K562 (cell line): ENCODE results near the gene MAN1A1. TPM values are rescaled to one million over a fixed set of nuclear protein-coding genes. Genes with fewer than 3 reads are reported as not detected.
A peak's percentile ranks its signal among the peaks of the same experiment; 100 is the strongest.

Experiments used
- ATAC-seq: fragments of 200-7000 bp; cut with Tn5 transposase; 3 replicates; pipeline ENCODE4 v1.9.1; 2020; ENCODE audit warnings: moderate library complexity
- BruUV-seq: library from RNA; stranded (reverse); fragments of 400-500 nt; replicated peaks from 2 replicates; lab custom pipeline; 2021; lab: Mats Ljungman, UMichigan
- CTCF ChIA-PET: fragments of 300-600 bp; formaldehyde crosslinking; extraction: SDS; loops from one replicate; lab custom pipeline; 2021; ENCODE audit warnings: low intra/inter-chr PET ratio; lab: Yijun Ruan, JAX
- POLR2A ChIA-PET: fragments of 300-600, 350-650 bp; sonication (Branson Sonifier 250); formaldehyde crosslinking; extraction: SDS; loops from one replicate; lab custom pipeline; 2021; ENCODE audit warnings: antibody characterized with exemption, inconsistent platforms; lab: Yijun Ruan, JAX
- DNase-seq, 4 experiments: peaks; one replicate each; pipeline versions ENCODE4 v3.0.0 to v3.0.0-alpha.2; 2011 to 2018; ENCODE audit warnings: low spot score in 3 of 4, mixed read lengths in 3 of 4; ENCODE audit errors: extremely low read depth in 1 of 4
- FAIRE-seq: peaks from 2 replicates; lab custom pipeline; 2011; peaks lifted over from hg19 to GRCh38; lab: Jason Lieb, UNC
- H2AFZ ChIP-seq: 2 replicates; pipeline ENCODE4 v1.6.0; 2011; ENCODE audit warnings: low read depth, low read length, control low read depth, inconsistent platforms
- H3K27ac ChIP-seq: fragments of 200-600 bp; 3 replicates; pipeline ENCODE4 v1.8.0; 2011; ENCODE audit warnings: low read depth, mild to moderate bottlenecking, control low read depth, inconsistent platforms, low read length, moderate library complexity, mixed read lengths; ENCODE audit errors: extremely low read depth
- H3K27me3 ChIP-seq, 2 experiments: fragments of 300-600 bp in 1 of 2; 2 replicates in 1 of 2; 3 replicates in 1 of 2; pipeline versions ENCODE4 v1.6.0 to v1.8.0; 2011; ENCODE audit warnings: inconsistent platforms in 2 of 2, low read length in 2 of 2, mild to moderate bottlenecking in 1 of 2, mixed read lengths in 1 of 2, moderate library complexity in 1 of 2; ENCODE audit not compliant: control insufficient read depth in 2 of 2, insufficient read depth in 2 of 2
- H3K36me3 ChIP-seq: fragments of 300-600 bp; 3 replicates; pipeline ENCODE4 v1.8.0; 2011; ENCODE audit warnings: mild to moderate bottlenecking, low read length, inconsistent platforms; ENCODE audit not compliant: control insufficient read depth, insufficient read depth
- H3K4me1 ChIP-seq, 2 experiments: fragments of 200-600 bp in 1 of 2; replicated peaks in 1 of 2; 2 replicates in 1 of 2; 3 replicates in 1 of 2; pipeline versions ENCODE4 v1.5.1 to v1.8.0; 2011; ENCODE audit warnings: inconsistent platforms in 2 of 2, low read length in 2 of 2, mild to moderate bottlenecking in 1 of 2, mixed read lengths in 1 of 2, moderate library complexity in 1 of 2; ENCODE audit not compliant: control insufficient read depth in 2 of 2, insufficient read depth in 2 of 2
- H3K4me2 ChIP-seq: 2 replicates; pipeline ENCODE4 v1.6.1; 2011; ENCODE audit warnings: low read length, control low read depth, inconsistent platforms, mixed read lengths; ENCODE audit not compliant: insufficient read depth
- H3K4me3 ChIP-seq: fragments of 200-600 bp; sonication (generic), shearing (Covaris generic); 2 replicates; pipeline ENCODE4 v1.5.1; 2016; ENCODE audit warnings: control low read depth, inconsistent platforms
- H3K79me2 ChIP-seq: fragments of 200-600 bp; 3 replicates; pipeline ENCODE4 v1.8.0; 2011; ENCODE audit warnings: low read length, inconsistent platforms; ENCODE audit not compliant: control insufficient read depth, insufficient read depth
- H3K9ac ChIP-seq, 2 experiments: 2 replicates each; pipeline versions ENCODE4 v1.6.0 to v1.6.1; 2011; ENCODE audit warnings: low read depth in 2 of 2, low read length in 2 of 2, control low read depth in 1 of 2, inconsistent platforms in 1 of 2, mild to moderate bottlenecking in 1 of 2, mixed read lengths in 1 of 2; ENCODE audit not compliant: insufficient read depth in 1 of 2
- H3K9me1 ChIP-seq: one replicate; pipeline ENCODE4 v1.6.0; 2011; ENCODE audit warnings: inconsistent platforms, mild to moderate bottlenecking, low read length, moderate library complexity; ENCODE audit not compliant: control insufficient read depth, insufficient read depth
- H3K9me3 ChIP-seq: replicated peaks from 2 replicates; pipeline ENCODE4 v1.5.1; 2011; ENCODE audit warnings: low read depth, low read length, inconsistent platforms; ENCODE audit not compliant: control insufficient read depth, insufficient read depth
- H4K20me1 ChIP-seq: replicated peaks from 2 replicates; pipeline ENCODE4 v1.6.1; 2011; ENCODE audit warnings: low read length, inconsistent platforms, mixed read lengths; ENCODE audit not compliant: control insufficient read depth, insufficient read depth
- CBX3 ChIP-seq, 2 experiments: IDR thresholded peaks; 1 replicate in 1 of 2; 2 replicates in 1 of 2; pipeline ENCODE4 v1.6.1; 2012; ENCODE audit warnings: inconsistent platforms in 2 of 2, low read length in 2 of 2, borderline replicate concordance in 1 of 2, control low read depth in 1 of 2
- CHD1 ChIP-seq: fragments of 200-600 bp; sonication (generic); IDR thresholded peaks from one replicate; pipeline ENCODE4 v1.6.1; 2012; ENCODE audit warnings: mild to moderate bottlenecking, moderate library complexity, low read length, inconsistent platforms
- CLOCK ChIP-seq: fragments of 250-450 bp; sonication (Bioruptor Pico); IDR thresholded peaks from 2 replicates; pipeline ENCODE4 v1.4.0; 2020; ENCODE audit warnings: mild to moderate bottlenecking, moderate library complexity, borderline replicate concordance
- GTF2F1 ChIP-seq: IDR thresholded peaks from 2 replicates; pipeline ENCODE4 v1.6.1; 2011; ENCODE audit warnings: low read depth, low read length, improper control_type of control experiment
- HES1 ChIP-seq: fragments of 450-650 bp; IDR thresholded peaks from 2 replicates; pipeline ENCODE4 v1.6.1; 2016; ENCODE audit warnings: low read depth, mild to moderate bottlenecking, moderate library complexity
- HMGN3 ChIP-seq: IDR thresholded peaks from 2 replicates; pipeline ENCODE4 v1.6.1; 2011; ENCODE audit warnings: borderline replicate concordance, low read depth, mild to moderate bottlenecking, mixed read lengths, low read length; ENCODE audit not compliant: insufficient read length; ENCODE audit errors: extremely low read depth
- NCOA2 ChIP-seq, 2 experiments: fragments of 450-650 bp; IDR thresholded peaks; 2 replicates each; pipeline ENCODE4 v1.6.1; 2018; ENCODE audit warnings: mild to moderate bottlenecking in 2 of 2, moderate library complexity in 1 of 2; ENCODE audit not compliant: partially characterized antibody in 2 of 2
- SMARCE1 ChIP-seq: fragments of 450-650 bp; IDR thresholded peaks from 2 replicates; pipeline ENCODE4 v1.7.1; 2016; ENCODE audit warnings: mild to moderate bottlenecking
- SREBF2 ChIP-seq: sonication (generic); formaldehyde crosslinking; IDR thresholded peaks from 2 replicates; pipeline ENCODE4 v1.4.0; 2020; ENCODE audit warnings: mild to moderate bottlenecking, missing genetic modification reagents
- WGBS: fragments of 100-300 bp; shearing (Covaris generic); methylation state at CpG from one replicate; pipeline ENCODE4 v1.1.6; 2016; ENCODE audit warnings: low coverage, mixed read lengths; ENCODE audit not compliant: insufficient coverage; ENCODE audit errors: missing lambda C conversion rate; 5-methylcytosine and 5-hydroxymethylcytosine counted together
- in situ Hi-C: fragments of 300-500 bp; cut with MboI; formaldehyde crosslinking; loops from 4 replicates; pipeline ENCODE4 v1.15.0; 2018; ENCODE audit warnings: inconsistent platforms, mixed read lengths
- intact Hi-C: fragments of 100-400 bp; cut with micrococcal nuclease; formaldehyde crosslinking; loops from 2 replicates; pipeline ENCODE4 v1.14.2; 2022
- polyA plus RNA-seq, 8 experiments: library from polyadenylated mRNA; depleted of rRNA in 4 of 8; stranded (reverse) in 5 of 8; unstranded in 3 of 8; fragments of >200 nt; fragmentation: Nextera tagmentation in 2 of 8; fragmentation: Illumina TruSeq in 1 of 8; extraction: Ambion mirVana in 2 of 8; extraction: Trizol in 1 of 8; gene quantifications; 2 replicates each; pipeline versions ENCODE4 v1.2.1 to v1.2.3, GENCODE V29; 2011 to 2014; ENCODE audit warnings: inconsistent platforms in 1 of 8, missing spikeins in 1 of 8
- total RNA-seq, 7 experiments: library from RNA; depleted of rRNA in 6 of 7; stranded (reverse); fragments of >200 nt in 6 of 7; fragmentation: Illumina TruSeq in 2 of 7; extraction: Trizol in 2 of 7; gene quantifications; 2 replicates each; pipeline versions ENCODE4 v1.2.1 to v1.2.3, GENCODE V29; 2011 to 2021; ENCODE audit warnings: low replicate concordance in 1 of 7

MAN1A1 gene
- total and polyA plus RNA-seq, 9 of the 15 experiments (the other 6 are each of a cell fraction or from before 2014, with no cell fraction given): 24.5 to 78.4 (median 59.7) TPM

DNA sequence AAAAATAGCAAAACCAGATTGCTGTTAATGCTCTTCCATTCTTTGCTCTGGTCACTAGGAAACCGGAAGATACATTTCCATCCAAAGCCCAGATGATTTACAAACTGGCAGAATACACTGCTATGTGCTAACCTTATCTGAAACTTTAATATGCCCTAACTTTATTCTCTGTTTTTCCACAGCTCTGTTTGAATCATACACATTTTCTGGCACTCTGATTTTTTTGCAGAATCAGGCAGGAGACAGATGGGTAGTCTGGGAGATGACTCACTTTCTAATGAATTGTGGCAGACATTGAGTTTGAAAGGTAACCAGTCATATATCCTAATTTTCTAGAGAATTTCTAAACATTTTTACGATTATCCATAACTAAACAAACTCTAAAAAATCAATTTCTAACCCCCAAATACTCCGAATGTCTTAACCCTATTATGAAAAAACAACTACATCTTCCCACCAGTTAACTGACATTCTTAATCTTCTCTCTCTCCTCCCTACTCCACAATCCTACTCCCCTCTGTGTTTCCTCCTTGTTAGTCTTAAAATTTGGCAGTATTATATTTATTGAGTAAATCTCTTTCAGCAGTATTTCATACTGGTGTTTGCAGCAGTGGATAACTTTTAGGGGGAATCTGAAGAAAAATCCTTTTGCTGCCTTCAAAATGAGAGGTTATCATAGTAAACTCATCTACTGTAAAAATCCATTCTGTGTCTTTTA, 63.5 kb downstream of the MAN1A1 start (continued):
- no peak for TF ChIP-seq HES1
- TF ChIP-seq CLOCK (CRISPR knock-in tag): no peak

DNA sequence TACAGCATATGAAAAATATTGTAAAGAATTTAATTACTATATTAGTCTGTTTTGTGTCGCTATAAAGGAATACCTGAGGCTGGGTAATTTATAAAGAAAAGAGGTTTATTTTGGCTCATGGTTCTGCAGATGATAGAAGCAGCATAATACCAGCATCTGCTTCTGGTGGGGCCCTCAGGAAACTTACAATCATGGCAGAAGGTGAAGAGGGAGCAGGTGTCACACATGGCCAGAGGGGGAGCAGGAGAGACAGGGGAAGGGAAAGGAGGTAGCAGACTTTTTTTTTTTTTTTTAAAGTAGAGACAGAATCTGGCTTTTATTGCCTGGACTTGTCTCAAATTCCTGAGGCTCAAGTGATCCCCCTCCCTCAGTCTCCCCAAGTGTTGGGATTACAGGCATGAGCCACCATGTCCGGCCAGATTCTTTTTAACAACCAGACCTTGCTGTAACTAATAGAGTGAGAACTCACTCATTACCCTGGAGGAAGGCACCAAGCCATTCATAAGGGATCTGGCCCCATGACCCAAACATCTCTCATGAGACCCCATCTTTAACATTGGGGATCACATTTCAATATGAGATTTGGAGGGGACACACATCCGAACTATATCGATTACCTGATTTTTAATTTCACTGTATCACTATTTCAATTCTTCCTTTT, 64.6 kb downstream of the MAN1A1 start:
- no peak overlapping the region for H2AFZ ChIP-seq
- no peak overlapping the region for H3K27ac ChIP-seq
- intact Hi-C loops (loop anchor here (2.0 kb wide), 1 partner anchor 24 kb away; no protein-coding TSS in a partner anchor), in situ Hi-C loops (no loop called here)
- POLR2A ChIA-PET: interaction anchor here (0.6 kb wide), 1 partner anchor 308 kb away, joined by 3 read pairs; no protein-coding TSS in a partner anchor
- H3K27me3 ChIP-seq: no peaks in the 10 kb centered on the region
- FAIRE-seq: no peak
- peak; percentile 80 for ATAC-seq
- peaks cover 91% of the 10 kb centered on the region for H3K79me2 ChIP-seq
- BruUV-seq: no TSS peak
- no peaks in the 10 kb centered on the region for H3K9me1 ChIP-seq
- peak; percentile 31 to 65 (median 35) for DNase-seq
- 93% methylated on average over 4 of the region's 4 CpGs for WGBS
- H3K9me3 ChIP-seq: no peaks in the 10 kb centered on the region; the same call in 1 of the 2 replicates
- no peaks in the 10 kb centered on the region for H4K20me1 ChIP-seq
- no peak overlapping the region for H3K4me2 ChIP-seq
- H3K36me3 ChIP-seq: peaks cover 88% of the 10 kb centered on the region
- H3K9ac ChIP-seq: no peak overlapping the region
- CTCF ChIA-PET: interaction anchor here (0.6 kb wide), 1 partner anchor 155 kb away, joined by 3 read pairs; no protein-coding TSS in a partner anchor
- H3K4me3 ChIP-seq: no peak overlapping the region
- peaks cover 0 to 24% of the 10 kb centered on the region in 2 experiments; a peak in 2 of 5 replicates for H3K4me1 ChIP-seq
- no peak for TF ChIP-seq GTF2F1
- TF ChIP-seq HMGN3: no peak
- TF ChIP-seq CHD1: no peak
- TF ChIP-seq SREBF2: no peak
- TF ChIP-seq SMARCE1: no peak
- TF ChIP-seq NCOA2 (IDR thresholded peaks at IDR 0.05; ENCODE audit: partially characterized antibody in 2 of 2): no peak
- peak in 1 of 2 experiments; percentile 67; a peak in 2 of 3 replicates for TF ChIP-seq CBX3 (IDR thresholded peaks at IDR 0.05; ENCODE audit: borderline replicate concordance in 1 of 2, low read length in 2 of 2)
